NCI-H748 treated with DMSO at 0.1 percent for 48 hours (cell line): ENCODE measurements around the gene NOBOX.
"Not testable (repeated sequence)": the region's sequence is repeated elsewhere in the genome, so short reads cannot be mapped to it uniquely, and the experiment has no call there.

ENCODE experiments used
- DNase-seq: peaks from one replicate; lab custom pipeline; 2025; lab: John Stamatoyannopoulos, UW

Gene NOBOX

GRCh38 chr7:144403649-144404061, at the start of gene NOBOX:
Gene NOBOX (minus strand): TSS chr7:144403693.
- DNase-seq: no peak

GRCh38 chr7:144452064-144452463, 48.6 kb upstream of the NOBOX start:
- no peak for DNase-seq

GRCh38 chr7:144445590-144445989, 42.1 kb upstream of the NOBOX start:
- DNase-seq: no peak

- DNase-seq: peak; percentile 75
Measured at GRCh38 chr7:144439717-144440205, 36.3 kb upstream of the NOBOX start.

- no peak for DNase-seq
Measured at GRCh38 chr7:144438759-144439158, 35.3 kb upstream of the NOBOX start.

- DNase-seq: peak; percentile 42
Measured at GRCh38 chr7:144437370-144438191, 34.1 kb upstream of the NOBOX start.

GRCh38 chr7:144436500-144436899, 33.0 kb upstream of the NOBOX start:
- no peak for DNase-seq

GRCh38 chr7:144428431-144428830, 24.9 kb upstream of the NOBOX start:
- DNase-seq: no peak

- DNase-seq: not testable (repeated sequence)
Measured at GRCh38 chr7:144427539-144427938, 24.0 kb upstream of the NOBOX start.

- not testable (repeated sequence) for DNase-seq
Measured at GRCh38 chr7:144418931-144419330, 15.4 kb upstream of the NOBOX start.

- DNase-seq: no peak
Measured at GRCh38 chr7:144416341-144416740, 12.8 kb upstream of the NOBOX start.

GRCh38 chr7:144415858-144416257, 12.4 kb upstream of the NOBOX start:
- DNase-seq: no peak

- DNase-seq: no peak
Measured at GRCh38 chr7:144414815-144415214, 11.3 kb upstream of the NOBOX start.

- DNase-seq: no peak
Measured at GRCh38 chr7:144410441-144410840, 6.9 kb upstream of the NOBOX start.

GRCh38 chr7:144408121-144408520, 4.6 kb upstream of the NOBOX start:
- no peak for DNase-seq

GRCh38 chr7:144407266-144407931, 3.9 kb upstream of the NOBOX start:
- no peak for DNase-seq

- no peak for DNase-seq
Measured at GRCh38 chr7:144404946-144405345, 1.5 kb upstream of the NOBOX start.

- DNase-seq: no peak
Measured at GRCh38 chr7:144403102-144403501, 391 bp downstream of the NOBOX start.

GRCh38 chr7:144401490-144401889, 2.0 kb downstream of the NOBOX start:
- no peak for DNase-seq

- no peak for DNase-seq
Measured at GRCh38 chr7:144399946-144400345, 3.5 kb downstream of the NOBOX start.

- no peak for DNase-seq
Measured at GRCh38 chr7:144398911-144399310, 4.6 kb downstream of the NOBOX start.

GRCh38 chr7:144398291-144398690, 5.2 kb downstream of the NOBOX start:
- DNase-seq: no peak

- DNase-seq: no peak
Measured at GRCh38 chr7:144397086-144397485, 6.4 kb downstream of the NOBOX start.
